Ovary (tissue), 3 donors: ENCODE data around the gene GNAT2.

Experiments
- CTCF ChIP-seq, 3 donors: fragments of 450-650 bp in 2 of 3; fragments of 200-600 bp in 1 of 3; IDR thresholded peaks; one replicate each; pipeline versions ENCODE4 v1.5.1 to v1.8.0; 2016 to 2022; ENCODE audit warnings: antibody characterized with exemption in 3 of 3, mild to moderate bottlenecking in 1 of 3
- POLR2A ChIP-seq: fragments of 450-650 bp; IDR thresholded peaks from one replicate; pipeline ENCODE4 v1.6.1; 2017; ENCODE audit warnings: antibody characterized with exemption, mild to moderate bottlenecking, moderate library complexity
- donor health status: DM: no; HTN: no; CAD: no.

GRCh38 chr1:109657395-109657794, 38.0 kb upstream of the GNAT2 start:
- TF ChIP-seq CTCF (IDR thresholded peaks at IDR 0.05) (no peak), POLR2A (no peak)
